Measurements from ENCODE around the gene SRPX2.

DNA sequence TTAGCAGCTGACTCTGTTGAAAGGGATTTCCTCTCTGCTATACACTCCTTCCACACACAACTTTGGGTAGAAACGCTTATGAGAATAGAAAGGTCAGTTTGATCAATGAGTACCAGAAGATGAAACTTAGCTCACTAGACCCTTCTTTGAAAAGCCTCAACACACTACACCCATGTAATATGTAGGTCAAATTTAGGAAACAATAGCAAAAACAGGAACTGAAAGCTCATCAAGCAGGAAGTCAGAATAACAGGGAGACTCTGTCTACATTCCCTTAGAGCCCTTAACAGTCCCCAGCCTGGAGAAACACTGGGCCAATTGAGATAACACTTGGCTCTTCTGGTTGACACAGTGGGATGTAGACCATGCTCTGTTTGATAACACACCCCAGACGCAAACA is 30.7 kb downstream of the SRPX2 start:
- no peak for TF ChIP-seq SIN3A (IDR thresholded peaks at IDR 0.05; ENCODE audit: borderline replicate concordance, insufficient read depth, low read length)
- TF ChIP-seq TAF1 (IDR thresholded peaks at IDR 0.05; ENCODE audit: borderline replicate concordance, insufficient read depth, low read length) = no peak
